HEK293 (cell line): ENCODE data around the gene CACNA1B.
A peak's percentile ranks its signal among the peaks of the same experiment; 100 is the strongest.

Source experiments
- HIC1 ChIP-seq: fragments of 450-650 bp; formaldehyde crosslinking; IDR thresholded peaks from 2 replicates; pipeline ENCODE4 v1.5.1; 2016; ENCODE audit warnings: missing biosample characterization, missing genetic modification characterization
- KLF17 ChIP-seq: fragments of 450-650 bp; formaldehyde crosslinking; IDR thresholded peaks from 2 replicates; pipeline ENCODE4 v1.5.1; 2016; ENCODE audit warnings: missing biosample characterization, missing genetic modification characterization
- OSR2 ChIP-seq: fragments of 450-650 bp; formaldehyde crosslinking; IDR thresholded peaks from 2 replicates; pipeline ENCODE4 v1.5.1; 2016; ENCODE audit warnings: missing biosample characterization, missing genetic modification characterization
- PBX3 ChIP-seq: sonication (generic); formaldehyde crosslinking; IDR thresholded peaks from 2 replicates; pipeline ENCODE4 v1.8.1; 2022; ENCODE audit warnings: mild to moderate bottlenecking, moderate library complexity, missing genetic modification reagents
- PRDM1 ChIP-seq: fragments of 450-650 bp; formaldehyde crosslinking; IDR thresholded peaks from 2 replicates; pipeline ENCODE4; 2016; ENCODE audit warnings: missing biosample characterization, missing genetic modification characterization
- REPIN1 ChIP-seq: fragments of 450-650 bp; formaldehyde crosslinking; IDR thresholded peaks from 2 replicates; pipeline ENCODE4 v1.5.1; 2017; ENCODE audit warnings: missing biosample characterization, missing genetic modification characterization, low read depth
- SETDB1 ChIP-seq: IDR thresholded peaks from one replicate; pipeline ENCODE4 v1.6.1; 2017; ENCODE audit warnings: mild to moderate bottlenecking, low read length, moderate library complexity, mixed read lengths; ENCODE audit not compliant: insufficient read length
- ZBTB11 ChIP-seq: fragments of 450-650 bp; formaldehyde crosslinking; conservative IDR thresholded peaks from 2 replicates; pipeline ENCODE4 v1.5.1; 2016; ENCODE audit warnings: low read depth, missing biosample characterization, missing genetic modification characterization
- ZBTB8A ChIP-seq: fragments of 450-650 bp; formaldehyde crosslinking; IDR thresholded peaks from 2 replicates; pipeline ENCODE4 v1.5.1; 2016; ENCODE audit warnings: missing biosample characterization, missing genetic modification characterization
- ZNF121 ChIP-seq: fragments of 450-650 bp; formaldehyde crosslinking; IDR thresholded peaks from 2 replicates; pipeline ENCODE4 v1.5.1; 2016; ENCODE audit warnings: missing biosample characterization, missing genetic modification characterization
- ZNF140 ChIP-seq: fragments of 450-650 bp; formaldehyde crosslinking; IDR thresholded peaks from 2 replicates; pipeline ENCODE4 v1.5.1; 2016; ENCODE audit warnings: missing biosample characterization, missing genetic modification characterization
- ZNF311 ChIP-seq: fragments of 450-650 bp; formaldehyde crosslinking; IDR thresholded peaks from 2 replicates; pipeline ENCODE4 v1.5.1; 2017; ENCODE audit warnings: missing biosample characterization, missing genetic modification characterization, borderline replicate concordance
- ZNF350 ChIP-seq: fragments of 450-650 bp; formaldehyde crosslinking; IDR thresholded peaks from 2 replicates; pipeline ENCODE4 v1.5.0; 2017; ENCODE audit warnings: missing biosample characterization, mild to moderate bottlenecking, missing genetic modification characterization
- ZNF398 ChIP-seq: fragments of 450-650 bp; formaldehyde crosslinking; IDR thresholded peaks from 2 replicates; pipeline ENCODE4 v1.5.1; 2017; ENCODE audit warnings: missing biosample characterization, missing genetic modification characterization
- ZNF426 ChIP-seq: fragments of 450-650 bp; formaldehyde crosslinking; IDR thresholded peaks from 2 replicates; pipeline ENCODE4 v1.5.1; 2017; ENCODE audit warnings: missing biosample characterization, missing genetic modification characterization, mild to moderate bottlenecking, inconsistent platforms, moderate library complexity
- ZNF433 ChIP-seq: fragments of 450-650 bp; formaldehyde crosslinking; IDR thresholded peaks from 2 replicates; pipeline ENCODE4 v1.5.1; 2016; ENCODE audit warnings: missing biosample characterization, missing genetic modification characterization, low read depth
- ZNF518A ChIP-seq: fragments of 450-650 bp; formaldehyde crosslinking; conservative IDR thresholded peaks from 2 replicates; pipeline ENCODE4 v1.5.1; 2016; ENCODE audit warnings: low read depth, missing biosample characterization, missing genetic modification characterization
- ZNF555 ChIP-seq: fragments of 450-650 bp; formaldehyde crosslinking; conservative IDR thresholded peaks from 2 replicates; pipeline ENCODE4 v1.5.1; 2017; ENCODE audit warnings: missing biosample characterization, mild to moderate bottlenecking, missing genetic modification characterization, inconsistent platforms
- ZNF560 ChIP-seq: fragments of 450-650 bp; formaldehyde crosslinking; IDR thresholded peaks from 2 replicates; pipeline ENCODE4 v1.5.1; 2017; ENCODE audit warnings: missing biosample characterization, missing genetic modification characterization, borderline replicate concordance
- ZNF600 ChIP-seq: fragments of 450-650 bp; formaldehyde crosslinking; IDR thresholded peaks from 2 replicates; pipeline ENCODE4 v1.5.1; 2016; ENCODE audit warnings: missing biosample characterization, missing genetic modification characterization
- ZNF623 ChIP-seq: fragments of 450-650 bp; formaldehyde crosslinking; IDR thresholded peaks from 2 replicates; pipeline ENCODE4 v1.5.1; 2016; ENCODE audit warnings: missing biosample characterization, missing genetic modification characterization
- ZNF747 ChIP-seq: fragments of 450-650 bp; formaldehyde crosslinking; IDR thresholded peaks from 2 replicates; pipeline ENCODE4 v1.5.1; 2016; ENCODE audit warnings: missing biosample characterization, missing genetic modification characterization

CACNA1B gene

GRCh38 chr9:137965177-137965795 is 87.7 kb downstream of the CACNA1B start (continued):
- TF ChIP-seq ZNF518A (peak; percentile 76), KLF17 (no peak), SETDB1 (no peak), ZNF623 (peak; percentile 47; the same call in 1 of the 2 replicates), REPIN1 (tag by site-specific recombination) (no peak), ZNF426 (tag by site-specific recombination) (peak; percentile 60), ZNF555 (tag by site-specific recombination) (peak; percentile 51), ZNF140 (tag by site-specific recombination) (peak; percentile 48; the same call in 1 of the 2 replicates), ZNF121 (tag by site-specific recombination) (peak; percentile 26; the same call in 1 of the 2 replicates), ZNF747 (tag by site-specific recombination) (no peak), ZNF350 (tag by site-specific recombination) (no peak), PBX3 (no peak), ZBTB8A (tag by site-specific recombination) (0 out of 2 replicates have a peak, but pooled peaks have one; percentile 37), PRDM1 (tag by site-specific recombination) (no peak), ZNF311 (tag by site-specific recombination) (no peak), ZNF433 (tag by site-specific recombination) (peak; percentile 13; the same call in 1 of the 2 replicates), OSR2 (no peak), HIC1 (tag by site-specific recombination) (no peak), ZNF398 (tag by site-specific recombination) (no peak), ZNF560 (tag by site-specific recombination) (peak; percentile 24; the same call in 1 of the 2 replicates), ZBTB11 (tag by site-specific recombination) (peak; percentile 66), ZNF600 (no peak)
- TF ChIP-seq, all 188 proteins: peak for 13
